ENCODE measurements around the gene PAGE2B. TPM values are rescaled to one million over a fixed set of nuclear protein-coding genes. Genes with fewer than 3 reads are reported as not detected.
"Not testable (repeated sequence)": the region's sequence is repeated elsewhere in the genome, so short reads cannot be mapped to it uniquely, and the experiment has no call there.

PAGE2B gene
- total RNA-seq, 1 donor from 2014 or later: not detected

DNA sequence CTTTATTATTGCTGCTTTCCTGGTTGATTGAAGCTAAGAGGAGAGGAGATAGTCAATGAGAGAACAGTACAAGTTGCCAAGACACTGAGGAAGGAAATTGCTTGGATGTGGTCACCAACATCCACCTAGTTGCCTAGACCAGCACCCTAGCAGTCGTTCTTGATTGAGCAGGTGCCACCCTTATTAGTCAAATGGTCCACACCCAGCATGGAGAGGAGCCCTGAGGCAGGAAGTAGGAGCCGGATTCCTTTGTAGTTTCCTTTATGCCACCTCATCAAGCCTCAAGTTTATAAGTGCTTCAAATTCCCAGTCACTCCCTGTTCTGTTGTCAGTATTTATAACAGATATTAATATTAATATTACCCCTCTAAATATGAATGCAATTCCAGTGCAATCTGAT, 33.1 kb downstream of the PAGE2B start:
- no peaks in the 10 kb centered on the region for H3K27me3 ChIP-seq (ENCODE audit: insufficient read depth, low read length)
- H3K27ac Mint-ChIP-seq (ENCODE audit: unreplicated experiment): no peak overlapping the region
- H2AFZ ChIP-seq (ENCODE audit: low read depth, low read length): no peak overlapping the region
- H3K4me3 ChIP-seq (ENCODE audit: insufficient read depth, low read depth, low read length): no peak overlapping the region
- no peaks in the 10 kb centered on the region for H3K79me2 ChIP-seq (ENCODE audit: insufficient read depth, low read length)
- H3K4me3 Mint-ChIP-seq (ENCODE audit: unreplicated experiment): no peak overlapping the region
- H3K36me3 ChIP-seq (ENCODE audit: insufficient read depth, low read length): no peaks in the 10 kb centered on the region
- no peak for FAIRE-seq
- H3K9me3 Mint-ChIP-seq (ENCODE audit: unreplicated experiment): no peaks in the 10 kb centered on the region
- H4K20me1 ChIP-seq (ENCODE audit: insufficient read depth, low read length): no peaks in the 10 kb centered on the region
- no peak for TF ChIP-seq EZH2 (IDR thresholded peaks at IDR 0.05; ENCODE audit: insufficient read depth, low read length)
- TF ChIP-seq, protein P1, sequence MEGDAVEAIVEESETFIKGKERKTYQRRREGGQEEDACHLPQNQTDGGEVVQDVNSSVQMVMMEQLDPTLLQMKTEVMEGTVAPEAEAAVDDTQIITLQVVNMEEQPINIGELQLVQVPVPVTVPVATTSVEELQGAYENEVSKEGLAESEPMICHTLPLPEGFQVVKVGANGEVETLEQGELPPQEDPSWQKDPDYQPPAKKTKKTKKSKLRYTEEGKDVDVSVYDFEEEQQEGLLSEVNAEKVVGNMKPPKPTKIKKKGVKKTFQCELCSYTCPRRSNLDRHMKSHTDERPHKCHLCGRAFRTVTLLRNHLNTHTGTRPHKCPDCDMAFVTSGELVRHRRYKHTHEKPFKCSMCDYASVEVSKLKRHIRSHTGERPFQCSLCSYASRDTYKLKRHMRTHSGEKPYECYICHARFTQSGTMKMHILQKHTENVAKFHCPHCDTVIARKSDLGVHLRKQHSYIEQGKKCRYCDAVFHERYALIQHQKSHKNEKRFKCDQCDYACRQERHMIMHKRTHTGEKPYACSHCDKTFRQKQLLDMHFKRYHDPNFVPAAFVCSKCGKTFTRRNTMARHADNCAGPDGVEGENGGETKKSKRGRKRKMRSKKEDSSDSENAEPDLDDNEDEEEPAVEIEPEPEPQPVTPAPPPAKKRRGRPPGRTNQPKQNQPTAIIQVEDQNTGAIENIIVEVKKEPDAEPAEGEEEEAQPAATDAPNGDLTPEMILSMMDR (IDR thresholded peaks at IDR 0.05; ENCODE audit: insufficient read depth, low read depth, low read length): no peak
- no peaks in the 10 kb centered on the region for H3K4me1 ChIP-seq (ENCODE audit: insufficient read depth, low read length)
- no peaks in the 10 kb centered on the region for H3K9me3 ChIP-seq (ENCODE audit: insufficient read depth, low read depth, low read length)
- no peak overlapping the region for H3K9ac ChIP-seq (ENCODE audit: low read length)
- peaks cover 3% of the 10 kb centered on the region for H3K27me3 Mint-ChIP-seq (ENCODE audit: low read depth, unreplicated experiment)
- H3K4me2 ChIP-seq (ENCODE audit: low read length): no peak overlapping the region
- no peaks in the 10 kb centered on the region for H3K4me1 Mint-ChIP-seq (ENCODE audit: low read depth, unreplicated experiment)
- no peak overlapping the region for H3K27ac ChIP-seq (ENCODE audit: low read depth, low read length)
- DNase-seq (ENCODE audit: low read depth): no peak
- no peaks in the 10 kb centered on the region for H3K36me3 Mint-ChIP-seq (ENCODE audit: low read depth, unreplicated experiment)

DNA sequence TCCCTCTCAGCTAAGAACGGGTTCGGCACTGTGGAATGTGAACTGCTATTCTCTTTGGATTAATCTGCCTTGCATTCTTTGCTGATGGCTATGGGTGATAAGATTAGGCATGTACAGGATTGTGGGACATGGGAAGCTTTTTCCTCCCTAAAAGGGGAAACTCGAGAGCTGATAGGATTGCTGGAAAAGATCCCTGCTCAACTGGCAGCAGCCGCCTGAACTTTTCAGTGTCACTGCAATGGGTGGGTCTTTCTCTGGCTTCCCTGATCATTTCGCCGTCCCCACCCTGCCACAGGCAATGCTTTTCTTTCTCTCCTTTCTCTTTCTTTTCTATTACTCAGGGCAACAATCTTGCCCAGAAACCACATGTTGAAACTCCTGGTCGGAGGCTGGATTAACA, 34.5 kb downstream of the PAGE2B start:
- no peaks in the 10 kb centered on the region for H3K36me3 ChIP-seq (ENCODE audit: insufficient read depth, low read length)
- no peak overlapping the region for H3K4me3 ChIP-seq (ENCODE audit: insufficient read depth, low read depth, low read length)
- no peaks in the 10 kb centered on the region for H3K27me3 ChIP-seq (ENCODE audit: insufficient read depth, low read length)
- Mint-ChIP-seq H3K4me1 (ENCODE audit: low read depth, unreplicated experiment) (no peaks in the 10 kb centered on the region), H3K27me3 (ENCODE audit: low read depth, unreplicated experiment) (no peaks in the 10 kb centered on the region), H3K4me3 (ENCODE audit: unreplicated experiment) (no peak overlapping the region), H3K36me3 (ENCODE audit: low read depth, unreplicated experiment) (no peaks in the 10 kb centered on the region), H3K27ac (ENCODE audit: unreplicated experiment) (no peak overlapping the region), H3K9me3 (ENCODE audit: unreplicated experiment) (no peaks in the 10 kb centered on the region)
- no peaks in the 10 kb centered on the region for H3K4me1 ChIP-seq (ENCODE audit: insufficient read depth, low read length)
- TF ChIP-seq EZH2 (IDR thresholded peaks at IDR 0.05; ENCODE audit: insufficient read depth, low read length): no peak
- TF ChIP-seq, protein P1 (IDR thresholded peaks at IDR 0.05; ENCODE audit: insufficient read depth, low read depth, low read length): no peak
- H3K9me3 ChIP-seq (ENCODE audit: insufficient read depth, low read depth, low read length): no peaks in the 10 kb centered on the region
- H3K79me2 ChIP-seq (ENCODE audit: insufficient read depth, low read length): no peaks in the 10 kb centered on the region
- DNase-seq (ENCODE audit: low read depth) (no peak), FAIRE-seq (no peak)
- no peak overlapping the region for H3K9ac ChIP-seq (ENCODE audit: low read length)
- no peak overlapping the region for H2AFZ ChIP-seq (ENCODE audit: low read depth, low read length)
- no peaks in the 10 kb centered on the region for H4K20me1 ChIP-seq (ENCODE audit: insufficient read depth, low read length)
- no peak overlapping the region for H3K4me2 ChIP-seq (ENCODE audit: low read length)
- H3K27ac ChIP-seq (ENCODE audit: low read depth, low read length): no peak overlapping the region

DNA sequence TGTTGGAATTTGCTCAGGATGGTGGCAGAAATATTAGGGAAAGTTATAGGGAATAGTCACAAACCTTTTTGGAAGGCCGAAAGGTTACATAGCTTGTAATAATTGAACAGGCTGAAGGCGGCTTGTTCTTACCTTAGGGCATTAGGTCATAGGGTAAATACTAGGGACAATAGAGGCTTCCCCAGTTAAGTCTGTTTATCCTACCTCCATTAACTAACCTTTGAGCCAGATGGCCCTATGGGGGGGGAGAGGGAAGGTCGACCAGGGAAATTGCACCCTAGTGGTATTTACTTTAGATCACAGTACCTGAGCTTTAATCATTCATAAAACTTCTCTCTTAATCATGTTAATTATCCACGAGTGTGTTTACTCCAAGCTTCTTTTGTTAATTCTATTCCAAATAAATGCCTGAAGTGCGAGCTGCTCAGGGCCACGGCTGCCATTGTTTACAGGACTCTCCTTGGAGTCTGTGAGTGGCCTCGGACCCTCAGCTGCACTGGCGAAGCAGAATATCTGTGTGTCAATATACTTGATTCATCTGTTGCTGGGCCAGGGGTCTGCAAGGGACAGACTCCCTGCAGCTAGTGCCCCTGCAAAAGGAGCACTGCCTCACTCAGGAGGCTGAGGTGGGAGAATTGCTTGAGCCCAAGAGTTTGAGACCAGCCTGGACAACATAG, 36.9 kb downstream of the PAGE2B start:
- Mint-ChIP-seq H3K36me3 (ENCODE audit: low read depth, unreplicated experiment) (no peaks in the 10 kb centered on the region), H3K27ac (ENCODE audit: unreplicated experiment) (no peak overlapping the region), H3K4me1 (ENCODE audit: low read depth, unreplicated experiment) (no peaks in the 10 kb centered on the region), H3K9me3 (ENCODE audit: unreplicated experiment) (no peaks in the 10 kb centered on the region), H3K4me3 (ENCODE audit: unreplicated experiment) (no peak overlapping the region), H3K27me3 (ENCODE audit: low read depth, unreplicated experiment) (no peaks in the 10 kb centered on the region)
- Histone ChIP-seq H3K27ac (ENCODE audit: low read depth, low read length) (no peak overlapping the region), H3K36me3 (ENCODE audit: insufficient read depth, low read length) (no peaks in the 10 kb centered on the region), H3K27me3 (ENCODE audit: insufficient read depth, low read length) (no peaks in the 10 kb centered on the region), H2AFZ (ENCODE audit: low read depth, low read length) (no peak overlapping the region), H3K4me3 (ENCODE audit: insufficient read depth, low read depth, low read length) (no peak overlapping the region), H3K9me3 (ENCODE audit: insufficient read depth, low read depth, low read length) (no peaks in the 10 kb centered on the region), H3K9ac (ENCODE audit: low read length) (no peak overlapping the region), H3K79me2 (ENCODE audit: insufficient read depth, low read length) (no peaks in the 10 kb centered on the region), H3K4me2 (ENCODE audit: low read length) (no peak overlapping the region), H4K20me1 (ENCODE audit: insufficient read depth, low read length) (no peaks in the 10 kb centered on the region), H3K4me1 (ENCODE audit: insufficient read depth, low read length) (no peaks in the 10 kb centered on the region)
- TF ChIP-seq, protein P1 (IDR thresholded peaks at IDR 0.05; ENCODE audit: insufficient read depth, low read depth, low read length): no peak
- no peak for TF ChIP-seq EZH2 (IDR thresholded peaks at IDR 0.05; ENCODE audit: insufficient read depth, low read length)
- DNase-seq (ENCODE audit: low read depth): no peak
- no peak for FAIRE-seq

DNA sequence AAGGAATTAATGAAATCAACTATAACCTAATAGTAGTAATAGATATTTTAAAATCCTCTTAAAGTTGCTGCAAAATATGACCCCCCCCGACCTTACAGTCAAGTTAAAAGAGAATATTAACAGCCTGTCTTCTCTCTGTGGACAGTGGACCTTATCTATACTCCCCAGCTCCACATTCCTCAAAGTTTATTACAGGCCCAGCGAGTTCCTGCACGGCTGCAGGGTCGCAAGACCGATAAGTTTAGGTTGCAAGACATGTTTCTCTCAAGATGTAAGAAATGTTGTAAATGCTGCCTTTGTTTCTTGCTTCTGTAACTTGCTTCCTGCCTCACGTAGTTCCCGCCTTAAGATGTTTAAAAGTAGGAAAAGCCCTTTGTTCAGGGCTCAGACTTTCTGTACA, 41.8 kb downstream of the PAGE2B start:
- not testable (repeated sequence) for H4K20me1 ChIP-seq (ENCODE audit: insufficient read depth, low read length); H3K27ac Mint-ChIP-seq (ENCODE audit: unreplicated experiment); H3K4me3 Mint-ChIP-seq (ENCODE audit: unreplicated experiment); H3K4me1 Mint-ChIP-seq (ENCODE audit: low read depth, unreplicated experiment); H3K79me2 ChIP-seq (ENCODE audit: insufficient read depth, low read length); H3K4me2 ChIP-seq (ENCODE audit: low read length); H3K9me3 ChIP-seq (ENCODE audit: insufficient read depth, low read depth, low read length); H3K27ac ChIP-seq (ENCODE audit: low read depth, low read length); H3K27me3 Mint-ChIP-seq (ENCODE audit: low read depth, unreplicated experiment); H3K36me3 ChIP-seq (ENCODE audit: insufficient read depth, low read length); DNase-seq (ENCODE audit: low read depth); H3K4me1 ChIP-seq (ENCODE audit: insufficient read depth, low read length); H3K9me3 Mint-ChIP-seq (ENCODE audit: unreplicated experiment); FAIRE-seq; H2AFZ ChIP-seq (ENCODE audit: low read depth, low read length); H3K4me3 ChIP-seq (ENCODE audit: insufficient read depth, low read depth, low read length); H3K27me3 ChIP-seq (ENCODE audit: insufficient read depth, low read length); H3K36me3 Mint-ChIP-seq (ENCODE audit: low read depth, unreplicated experiment); H3K9ac ChIP-seq (ENCODE audit: low read length)

Data from astrocyte (in vitro differentiated cells and primary cell).